Endometrium (tissue), 2 donors: ENCODE measurements around the gene OCA2.

Experiments
- FAIRE-seq: peaks from 2 replicates; lab custom pipeline; 2012; peaks lifted over from hg19 to GRCh38; lab: Jason Lieb, UNC
- donor health status: control.
- donor health status: control.

The OCA2 gene

GRCh38 chr15:27847775-27848710 is 251.1 kb downstream of the OCA2 start:
- FAIRE-seq: no peak

GRCh38 chr15:27846722-27847395 is 252.3 kb downstream of the OCA2 start:
- FAIRE-seq: no peak

- no peak for FAIRE-seq
Measured at GRCh38 chr15:27845535-27846369, 253.4 kb downstream of the OCA2 start.

- no peak for FAIRE-seq
Measured at GRCh38 chr15:27844018-27844666, 255.0 kb downstream of the OCA2 start.

- no peak for FAIRE-seq
Measured at GRCh38 chr15:27843146-27843545, 256.0 kb downstream of the OCA2 start.

GRCh38 chr15:27842526-27842925 is 256.6 kb downstream of the OCA2 start:
- no peak for FAIRE-seq

GRCh38 chr15:27835233-27835939 is 263.7 kb downstream of the OCA2 start:
- no peak for FAIRE-seq

GRCh38 chr15:27834684-27835083 is 264.4 kb downstream of the OCA2 start:
- FAIRE-seq: no peak

GRCh38 chr15:27833974-27834373 is 265.1 kb downstream of the OCA2 start:
- no peak for FAIRE-seq

- no peak for FAIRE-seq
Measured at GRCh38 chr15:27833178-27833577, 265.9 kb downstream of the OCA2 start.

- no peak for FAIRE-seq
Measured at GRCh38 chr15:27832237-27832596, 266.9 kb downstream of the OCA2 start.

- no peak for FAIRE-seq
Measured at GRCh38 chr15:27831384-27832236, 267.5 kb downstream of the OCA2 start.

- FAIRE-seq: no peak
Measured at GRCh38 chr15:27828746-27829145, 270.4 kb downstream of the OCA2 start.

- no peak for FAIRE-seq
Measured at GRCh38 chr15:27826902-27827714, 272.0 kb downstream of the OCA2 start.

- FAIRE-seq: no peak
Measured at GRCh38 chr15:27826411-27826810, 272.7 kb downstream of the OCA2 start.

GRCh38 chr15:27824841-27825422 is 274.2 kb downstream of the OCA2 start:
- no peak for FAIRE-seq

- no peak for FAIRE-seq
Measured at GRCh38 chr15:27821273-27821672, 277.8 kb downstream of the OCA2 start.

- no peak for FAIRE-seq
Measured at GRCh38 chr15:27820722-27821121, 278.4 kb downstream of the OCA2 start.

- FAIRE-seq: no peak
Measured at GRCh38 chr15:27820232-27820631, 278.9 kb downstream of the OCA2 start.
